CD8-positive, alpha-beta memory T cell (primary cell): ENCODE measurements around the gene ZNF599. TPM values are rescaled to one million over a fixed set of nuclear protein-coding genes. Genes with fewer than 3 reads are reported as not detected.
A peak's percentile ranks its signal among the peaks of the same experiment; 100 is the strongest.

Experiments used
- CTCF ChIA-PET: fragments of 350-600 bp; sonication (Branson Sonifier 250); formaldehyde crosslinking; loops from one replicate; lab custom pipeline; 2021; ENCODE audit warnings: antibody characterized with exemption; lab: Charles Lee
- POLR2A ChIA-PET: fragments of 350-600 bp; sonication (Branson Sonifier 250); formaldehyde crosslinking; loops from one replicate; lab custom pipeline; 2021; ENCODE audit warnings: antibody characterized with exemption; lab: Charles Lee
- DNase-seq, 5 donors: peaks; one replicate each; pipeline versions ENCODE4 v3.0.0 to v3.0.0-alpha.2; 2020 to 2022; ENCODE audit warnings: mixed read lengths in 1 of 5
- H3K27ac ChIP-seq: one replicate; pipeline ENCODE4 v1.7.0; 2013; ENCODE audit warnings: low read depth, mild to moderate bottlenecking, low read length, moderate library complexity
- H3K27me3 ChIP-seq: 2 replicates; pipeline ENCODE4 v1.7.0; 2013; ENCODE audit warnings: low read length, mild to moderate bottlenecking; ENCODE audit not compliant: insufficient read depth, poor library complexity, severe bottlenecking
- H3K36me3 ChIP-seq: 2 replicates; pipeline ENCODE4 v1.7.0; 2013; ENCODE audit warnings: mild to moderate bottlenecking, low read length, moderate library complexity; ENCODE audit not compliant: insufficient read depth
- H3K4me1 ChIP-seq: 2 replicates; pipeline ENCODE4 v1.7.0; 2013; ENCODE audit warnings: mild to moderate bottlenecking, low read length, moderate library complexity; ENCODE audit not compliant: insufficient read depth
- H3K4me3 ChIP-seq: 2 replicates; pipeline ENCODE4 v1.7.0; 2013; ENCODE audit warnings: mild to moderate bottlenecking, low read length
- H3K9me3 ChIP-seq: 2 replicates; pipeline ENCODE4 v1.7.0; 2013; ENCODE audit warnings: mild to moderate bottlenecking, low read length
- H3K27ac Mint-ChIP-seq, 8 donors: one replicate each; pipeline ENCODE4 v1.8.0; 2020 to 2021; ENCODE audit warnings: mixed read lengths in 8 of 8, mild to moderate bottlenecking in 6 of 8, inconsistent platforms in 3 of 8, moderate library complexity in 3 of 8
- H3K27me3 Mint-ChIP-seq, 2 donors: one replicate each; pipeline ENCODE4 v1.8.0; 2020 to 2021; ENCODE audit warnings: mixed read lengths in 2 of 2, mild to moderate bottlenecking in 1 of 2, moderate library complexity in 1 of 2
- H3K36me3 Mint-ChIP-seq, 3 donors: one replicate each; pipeline ENCODE4 v1.8.0; 2020 to 2021; ENCODE audit warnings: mixed read lengths in 3 of 3, inconsistent platforms in 1 of 3, mild to moderate bottlenecking in 1 of 3
- H3K4me1 Mint-ChIP-seq, 3 donors: one replicate each; pipeline ENCODE4 v1.8.0; 2020 to 2021; ENCODE audit warnings: mixed read lengths in 3 of 3, inconsistent platforms in 1 of 3, mild to moderate bottlenecking in 1 of 3
- H3K4me3 Mint-ChIP-seq, 7 donors: one replicate each; pipeline ENCODE4 v1.8.0; 2020 to 2021; ENCODE audit warnings: mixed read lengths in 7 of 7, mild to moderate bottlenecking in 6 of 7, moderate library complexity in 4 of 7, inconsistent platforms in 2 of 7
- H3K9me3 Mint-ChIP-seq, 5 donors: one replicate each; pipeline ENCODE4 v1.8.0; 2020 to 2022; ENCODE audit warnings: mixed read lengths in 5 of 5, mild to moderate bottlenecking in 3 of 5, moderate library complexity in 2 of 5, inconsistent platforms in 1 of 5
- polyA plus RNA-seq: library from polyadenylated mRNA; unstranded; fragments of 300-500 nt; fragmentation: Illumina TruSeq; gene quantifications from one replicate; pipeline ENCODE4 v1.2.3, GENCODE V29; 2021
- total RNA-seq, 2 experiments: library from RNA; stranded (reverse); gene quantifications; one replicate each; pipeline ENCODE4 v1.2.3, GENCODE V29; 2021

Gene ZNF599
- total and polyA plus RNA-seq, 3 experiments from 2014 or later: 3.8 to 6.0 (median 4.6) TPM

DNA sequence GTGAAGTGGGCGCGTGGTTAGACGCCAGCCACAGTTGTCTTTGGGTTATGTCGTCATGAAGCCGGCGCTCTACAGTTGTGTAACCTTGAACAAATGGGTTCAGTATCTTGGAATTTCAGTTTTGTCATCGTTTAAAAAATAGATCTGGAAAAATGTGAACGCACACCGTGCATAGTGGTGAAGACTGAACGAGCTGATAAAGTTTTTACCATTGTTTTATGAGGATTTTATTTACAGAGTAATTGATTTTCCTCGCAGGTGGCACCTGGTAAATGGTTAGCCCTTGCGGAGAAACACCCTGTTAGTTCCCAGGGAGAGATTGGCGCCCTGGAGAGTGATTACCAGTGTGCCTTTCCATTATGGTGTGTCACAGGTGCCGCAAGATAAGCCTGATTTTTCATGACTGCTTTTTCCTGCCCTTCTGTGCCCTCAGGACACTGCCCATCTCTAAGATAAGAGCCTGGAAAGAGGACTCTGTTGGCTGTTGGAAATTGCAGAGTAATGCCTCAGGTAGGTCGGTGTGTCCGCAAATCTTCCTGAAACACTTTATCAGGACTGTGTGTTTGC, 38.4 kb downstream of the ZNF599 start:
- H3K4me3 Mint-ChIP-seq: peak overlapping the region; percentile 91 to 98 (median 96)
- Histone ChIP-seq H3K27ac (peak overlapping the region; percentile 91), H3K4me1 (peaks cover 13% of the 10 kb centered on the region), H3K4me3 (peak overlapping the region; percentile 86), H3K36me3 (peaks cover 11% of the 10 kb centered on the region), H3K9me3 (peaks cover 5% of the 10 kb centered on the region), H3K27me3 (no peaks in the 10 kb centered on the region)
- no peak for DNase-seq
- peaks cover 25 to 39% (median 36%) of the 10 kb centered on the region in 3 donors for H3K4me1 Mint-ChIP-seq
- H3K36me3 Mint-ChIP-seq: peaks cover 26 to 46% (median 37%) of the 10 kb centered on the region in 3 donors
- H3K27ac Mint-ChIP-seq: peak overlapping the region; percentile 92 to 99 (median 97)
- H3K27me3 Mint-ChIP-seq: peaks cover 1 to 2% of the 10 kb centered on the region in 2 donors
- CTCF ChIA-PET: no interaction called here
- peaks cover 3 to 24% (median 14%) of the 10 kb centered on the region in 5 donors for H3K9me3 Mint-ChIP-seq
- POLR2A ChIA-PET: no interaction called here

DNA sequence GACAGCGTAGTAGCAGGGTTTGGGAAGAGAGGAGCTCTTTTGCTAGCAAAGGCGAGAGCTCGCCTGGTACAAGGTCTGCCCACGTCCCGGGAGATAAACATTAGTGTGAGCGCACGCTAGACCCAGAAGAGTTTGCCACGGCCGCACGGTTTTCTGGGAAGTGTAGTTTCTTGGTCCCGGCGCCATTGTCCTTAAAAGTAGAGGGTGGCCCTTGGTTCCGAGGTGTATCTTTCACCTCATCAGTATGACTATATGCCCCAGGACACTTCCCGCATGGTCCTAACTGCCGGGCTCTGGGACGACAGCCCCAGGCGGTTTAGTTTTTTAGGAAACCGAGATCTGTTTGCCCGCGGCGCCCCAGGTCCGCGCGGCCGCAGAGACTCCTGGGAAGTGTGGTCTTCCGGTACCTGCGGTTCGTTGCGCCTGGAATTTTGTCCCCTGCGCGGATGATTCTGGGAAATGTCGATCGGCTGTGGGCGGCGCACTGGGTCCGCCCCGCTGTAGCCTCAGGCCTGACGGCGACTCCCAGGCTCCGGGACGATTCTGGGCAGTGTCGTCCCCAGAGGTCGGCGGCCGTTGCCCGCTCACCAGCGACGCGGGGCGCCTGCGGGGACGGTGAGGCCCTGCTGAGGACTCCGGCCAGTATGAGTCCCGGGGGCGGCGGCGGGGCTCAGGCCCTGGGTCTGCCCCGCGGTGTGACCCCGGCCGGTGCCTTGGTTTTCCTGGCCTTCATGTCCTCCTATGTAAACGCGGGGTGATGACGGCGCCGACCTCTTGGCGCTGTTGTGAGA, 39.1 kb downstream of the ZNF599 start, which contains the start of gene ZNF181:
Gene ZNF181 (plus strand): TSS at position 498 of the 791 bp plus-strand sequence. CDS start 795 bp downstream, outside the sequence.
- DNase-seq: peak; percentile 64 to 87 (median 76)
- peak within 1 kb of the TSS; percentile 92 to 99 (median 97) for H3K27ac Mint-ChIP-seq
- peak within 1 kb of the TSS; percentile 91 to 98 (median 96) for H3K4me3 Mint-ChIP-seq
- peaks cover 22 to 39% (median 30%) of the 10 kb centered on the region in 3 donors for H3K36me3 Mint-ChIP-seq
- H3K4me1 ChIP-seq: peaks cover 13% of the 10 kb centered on the region
- H3K27me3 Mint-ChIP-seq: peaks cover 4 to 8% of the 10 kb centered on the region in 2 donors
- peaks cover 5% of the 10 kb centered on the region for H3K9me3 ChIP-seq
- no peaks in the 10 kb centered on the region for H3K27me3 ChIP-seq
- POLR2A ChIA-PET: interaction anchor here (0.6 to 1.0 kb wide), 3 partner anchors 38 to 328 kb away, joined by 3 to 10 read pairs (median 3); partner anchors contain the start of genes SCGB2B2 and ZNF302
- CTCF ChIA-PET: no interaction called here
- peak within 1 kb of the TSS; percentile 86 for H3K4me3 ChIP-seq
- H3K36me3 ChIP-seq: peaks cover 4% of the 10 kb centered on the region
- peaks cover 0 to 18% (median 10%) of the 10 kb centered on the region in 5 donors for H3K9me3 Mint-ChIP-seq
- H3K27ac ChIP-seq: peak within 1 kb of the TSS; percentile 91
- H3K4me1 Mint-ChIP-seq: peaks cover 25 to 39% (median 36%) of the 10 kb centered on the region in 3 donors

DNA sequence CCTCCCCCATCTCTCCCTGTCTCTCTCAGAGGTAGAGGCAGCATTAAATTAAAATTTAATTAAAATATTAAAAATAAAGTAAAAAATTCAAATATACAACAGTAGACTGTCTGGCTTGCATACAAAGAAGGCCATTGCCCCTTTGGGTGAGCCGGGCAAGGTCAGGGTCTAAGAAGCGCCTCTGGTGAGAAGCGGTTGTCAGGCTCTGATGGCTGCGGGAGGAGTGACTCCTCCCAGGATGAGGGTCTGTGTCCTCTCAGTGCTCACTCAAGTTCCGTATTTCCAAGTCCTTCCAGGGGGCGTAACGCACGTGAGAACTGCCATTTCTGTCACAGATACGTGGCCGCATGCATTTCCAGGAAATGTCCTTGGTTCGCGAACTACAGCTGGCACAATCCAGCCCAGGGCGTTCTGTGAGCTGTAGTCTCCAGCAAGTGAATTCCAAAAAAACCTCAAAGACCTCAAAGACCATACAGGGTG, 39.7 kb downstream of the ZNF599 start:
- Histone ChIP-seq H3K27me3 (no peaks in the 10 kb centered on the region), H3K4me1 (peaks cover 13% of the 10 kb centered on the region), H3K36me3 (no peaks in the 10 kb centered on the region), H3K27ac (peak overlapping the region; percentile 91), H3K9me3 (peaks cover 5% of the 10 kb centered on the region), H3K4me3 (peak overlapping the region; percentile 86)
- peaks cover 4 to 14% of the 10 kb centered on the region in 2 donors for H3K27me3 Mint-ChIP-seq
- H3K4me1 Mint-ChIP-seq: peaks cover 25 to 39% (median 36%) of the 10 kb centered on the region in 3 donors
- peaks cover 19 to 34% (median 26%) of the 10 kb centered on the region in 3 donors for H3K36me3 Mint-ChIP-seq
- peak in 3 of 5 donors; percentile 3 to 56 (median 25) for DNase-seq
- POLR2A ChIA-PET: interaction anchor here (0.6 to 1.0 kb wide), 3 partner anchors 39 to 327 kb away, joined by 3 to 10 read pairs (median 3); partner anchors contain the start of genes SCGB2B2 and ZNF302
- H3K27ac Mint-ChIP-seq: peak overlapping the region; percentile 92 to 99 (median 97)
- CTCF ChIA-PET: no interaction called here
- peak overlapping the region; percentile 91 to 98 (median 96) for H3K4me3 Mint-ChIP-seq
- H3K9me3 Mint-ChIP-seq: peaks cover 0 to 13% (median 6%) of the 10 kb centered on the region in 5 donors

DNA sequence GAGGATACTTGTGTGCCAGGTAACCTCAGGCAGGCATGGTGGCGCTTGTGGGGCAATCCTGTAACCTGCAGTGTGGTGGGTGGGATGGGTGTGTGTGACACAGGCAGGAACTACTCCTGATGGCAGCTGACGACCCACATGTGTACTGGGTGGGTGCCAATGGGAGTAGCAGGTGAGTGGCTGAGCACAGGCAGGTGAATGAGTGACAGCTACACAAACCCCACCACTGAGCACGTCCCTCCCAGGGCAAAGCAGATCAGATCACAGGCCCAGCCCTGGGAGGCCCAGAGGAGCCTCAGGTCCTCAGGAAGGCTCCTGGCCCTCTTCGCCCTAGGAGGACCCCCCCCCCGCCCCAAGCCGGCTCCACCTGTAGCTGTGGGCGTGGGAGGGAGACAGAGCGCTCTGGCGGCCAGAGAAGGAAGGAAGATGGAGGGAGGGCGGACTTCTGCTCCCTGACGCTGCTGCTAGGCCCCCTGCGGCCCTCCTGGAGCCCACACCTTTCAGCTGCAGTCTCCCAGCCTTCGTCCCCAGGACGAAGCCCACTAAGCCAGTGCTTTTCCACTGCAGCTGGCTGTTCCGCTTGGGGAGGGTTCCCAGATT, 40.3 kb downstream of the ZNF599 start:
- Mint-ChIP-seq H3K4me1 (peaks cover 25 to 39% (median 36%) of the 10 kb centered on the region in 3 donors), H3K27me3 (peaks cover 8 to 18% of the 10 kb centered on the region in 2 donors), H3K27ac (no peak overlapping the region), H3K36me3 (peaks cover 15 to 30% (median 21%) of the 10 kb centered on the region in 3 donors), H3K9me3 (peaks cover 0 to 9% (median 2%) of the 10 kb centered on the region in 5 donors), H3K4me3 (peak overlapping the region in 6 of 7 donors; percentile 28 to 71 (median 58))
- POLR2A ChIA-PET: interaction anchor here (0.9 kb wide), 1 partner anchor 39 kb away, joined by 3 read pairs; no protein-coding TSS in a partner anchor
- Histone ChIP-seq H3K4me3 (no peak overlapping the region), H3K27me3 (no peaks in the 10 kb centered on the region), H3K27ac (no peak overlapping the region), H3K36me3 (no peaks in the 10 kb centered on the region), H3K9me3 (peaks cover 5% of the 10 kb centered on the region), H3K4me1 (peaks cover 13% of the 10 kb centered on the region)
- CTCF ChIA-PET: no interaction called here
- peak in 1 of 5 donors; percentile 2 for DNase-seq

DNA sequence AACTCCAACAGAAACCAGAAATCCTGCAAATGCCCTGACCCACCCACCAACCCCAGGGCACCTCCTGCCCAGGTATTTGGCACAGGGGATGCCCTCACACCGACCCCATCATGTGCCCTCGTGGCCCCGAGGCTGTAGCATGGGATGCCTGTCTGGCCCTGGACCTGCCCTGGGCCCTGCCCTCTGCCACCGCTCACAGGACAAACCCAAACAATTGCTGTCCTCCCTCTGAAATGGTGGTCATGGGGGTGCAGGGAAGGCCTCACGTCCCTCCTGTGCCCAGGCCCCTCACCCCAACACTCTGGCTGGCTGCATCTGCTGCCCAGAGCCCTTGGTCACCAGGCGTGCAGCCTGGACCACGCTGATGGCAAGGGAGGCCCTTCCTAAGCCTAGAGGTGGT, 41.1 kb downstream of the ZNF599 start:
- H3K36me3 Mint-ChIP-seq: peaks cover 13 to 24% (median 19%) of the 10 kb centered on the region in 3 donors
- H3K4me3 ChIP-seq: no peak overlapping the region
- H3K27me3 ChIP-seq: no peaks in the 10 kb centered on the region
- no peak for DNase-seq
- peaks cover 0 to 5% (median under 1%) of the 10 kb centered on the region in 5 donors for H3K9me3 Mint-ChIP-seq
- H3K9me3 ChIP-seq: no peaks in the 10 kb centered on the region
- H3K4me1 Mint-ChIP-seq: peaks cover 25 to 38% (median 34%) of the 10 kb centered on the region in 3 donors
- no peaks in the 10 kb centered on the region for H3K36me3 ChIP-seq
- POLR2A ChIA-PET: no interaction called here
- H3K27me3 Mint-ChIP-seq: peaks cover 10 to 25% of the 10 kb centered on the region in 2 donors
- H3K4me1 ChIP-seq: peaks cover 13% of the 10 kb centered on the region
- peak overlapping the region in 3 of 7 donors; percentile 15 to 82 (median 58) for H3K4me3 Mint-ChIP-seq
- CTCF ChIA-PET: no interaction called here
- no peak overlapping the region for H3K27ac ChIP-seq
- peak overlapping the region in 1 of 8 donors; percentile 50 for H3K27ac Mint-ChIP-seq

DNA sequence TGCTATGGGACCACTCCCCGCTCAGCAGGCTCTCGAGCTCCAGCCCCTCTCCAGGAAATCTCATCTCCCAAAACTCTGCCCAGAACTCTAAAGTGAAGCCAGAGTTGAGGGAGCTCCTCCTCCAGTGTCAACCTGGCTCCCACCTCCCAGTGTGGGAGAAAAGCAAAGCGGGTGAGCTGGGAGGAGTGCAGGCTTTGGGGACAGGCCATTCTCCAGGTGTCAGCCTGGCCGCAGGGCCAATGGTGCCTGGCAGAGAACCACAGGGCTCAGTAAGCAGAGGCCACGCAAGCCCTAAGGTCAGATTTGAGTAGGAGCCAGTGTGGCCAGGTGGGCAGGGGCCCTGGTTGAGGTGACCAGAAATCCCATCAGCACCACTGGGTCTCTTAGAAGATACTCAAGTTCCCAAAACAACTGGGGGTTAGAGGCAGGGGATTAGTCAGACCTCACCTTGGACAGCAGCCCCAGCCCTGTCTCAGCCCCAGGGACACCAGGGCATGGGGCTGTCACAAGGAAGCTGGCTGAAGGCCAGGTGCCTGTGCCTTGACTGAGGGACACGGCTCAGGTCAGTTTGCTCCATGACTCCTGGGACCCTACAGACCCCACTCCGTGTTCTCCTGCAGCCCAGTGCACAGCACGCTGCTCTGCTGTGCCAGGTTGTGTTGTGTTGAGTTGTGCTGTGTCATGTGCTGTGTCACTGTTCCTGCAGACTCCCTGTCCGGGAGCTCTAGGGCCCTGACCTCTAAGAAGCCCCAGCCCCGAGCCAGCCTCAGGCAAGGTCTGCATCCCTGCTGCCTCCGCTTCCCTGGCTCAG, 41.8 kb downstream of the ZNF599 start:
- H3K27me3 Mint-ChIP-seq: peaks cover 13 to 33% of the 10 kb centered on the region in 2 donors
- H3K27ac Mint-ChIP-seq: peak overlapping the region in 1 of 8 donors; percentile 50
- H3K36me3 ChIP-seq: no peaks in the 10 kb centered on the region
- DNase-seq: no peak
- H3K27ac ChIP-seq: no peak overlapping the region
- H3K4me3 ChIP-seq: no peak overlapping the region
- H3K4me3 Mint-ChIP-seq: peak overlapping the region in 3 of 7 donors; percentile 15 to 82 (median 77)
- ChIA-PET CTCF (no interaction called here), POLR2A (no interaction called here)
- H3K36me3 Mint-ChIP-seq: peaks cover 9 to 19% (median 14%) of the 10 kb centered on the region in 3 donors
- peaks cover 25 to 32% (median 27%) of the 10 kb centered on the region in 3 donors for H3K4me1 Mint-ChIP-seq
- H3K9me3 ChIP-seq: no peaks in the 10 kb centered on the region
- H3K4me1 ChIP-seq: peaks cover 13% of the 10 kb centered on the region
- peaks cover 0 to 5% (median 0%) of the 10 kb centered on the region in 5 donors for H3K9me3 Mint-ChIP-seq
- no peaks in the 10 kb centered on the region for H3K27me3 ChIP-seq

DNA sequence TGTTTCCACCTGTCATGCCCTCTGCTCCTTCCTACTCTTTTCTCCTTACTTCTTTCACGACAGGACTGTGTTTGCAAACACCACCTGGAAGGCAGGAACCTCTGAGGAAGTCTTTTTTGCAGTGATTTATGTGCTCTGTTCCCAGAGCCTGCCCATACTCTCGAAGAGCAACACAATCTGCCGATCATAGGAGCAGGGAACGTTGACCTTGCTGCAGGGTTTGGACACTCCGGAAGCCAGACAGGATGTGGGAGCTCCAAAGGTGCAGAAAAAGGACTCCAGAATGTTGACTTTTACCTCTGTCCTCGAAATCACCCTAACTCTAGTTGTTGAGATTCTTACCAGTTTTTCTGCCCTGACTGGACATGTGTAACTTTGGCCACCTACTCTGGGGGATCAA, 47.6 kb downstream of the ZNF599 start:
- CTCF ChIA-PET: no interaction called here
- Histone ChIP-seq H3K36me3 (no peaks in the 10 kb centered on the region), H3K27ac (no peak overlapping the region), H3K9me3 (no peaks in the 10 kb centered on the region), H3K4me3 (no peak overlapping the region), H3K4me1 (no peaks in the 10 kb centered on the region), H3K27me3 (no peaks in the 10 kb centered on the region)
- peaks cover 19 to 53% of the 10 kb centered on the region in 2 donors for H3K27me3 Mint-ChIP-seq
- DNase-seq: no peak
- no peaks in the 10 kb centered on the region for H3K4me1 Mint-ChIP-seq
- H3K9me3 Mint-ChIP-seq: no peaks in the 10 kb centered on the region
- H3K4me3 Mint-ChIP-seq: no peak overlapping the region
- no peaks in the 10 kb centered on the region for H3K36me3 Mint-ChIP-seq
- H3K27ac Mint-ChIP-seq: no peak overlapping the region
- POLR2A ChIA-PET: no interaction called here
